H1 (cell line): ENCODE results near the gene NBDY. TPM values are rescaled to one million over a fixed set of nuclear protein-coding genes. Genes with fewer than 3 reads are reported as not detected.

Experiments used
- CTCF ChIA-PET: fragments of 300-600 bp; sonication (Branson Sonifier 250); formaldehyde crosslinking; loops from one replicate; lab custom pipeline; 2021; ENCODE audit not compliant: partially characterized antibody; lab: Charles Lee
- POLR2A ChIA-PET: fragments of 300-600 bp; sonication (Branson Sonifier 250); formaldehyde crosslinking; loops from one replicate; lab custom pipeline; 2021; ENCODE audit warnings: inconsistent platforms; ENCODE audit not compliant: partially characterized antibody; lab: Charles Lee
- DNase-seq, 2 experiments: peaks; one replicate each; pipeline versions ENCODE4 v3.0.0 to v3.0.0-alpha.2; 2010 to 2022; ENCODE audit warnings: low spot score in 2 of 2, low read depth in 1 of 2, mixed read lengths in 1 of 2
- FAIRE-seq: peaks from 2 replicates; lab custom pipeline; 2011; peaks lifted over from hg19 to GRCh38; lab: Jason Lieb, UNC
- H2AFZ ChIP-seq: 2 replicates; pipeline ENCODE4 v1.8.1; 2012; ENCODE audit warnings: low read length, inconsistent platforms
- H2AK5ac ChIP-seq: 2 replicates; pipeline ENCODE4 v1.6.1; 2013; ENCODE audit warnings: low read depth, low read length
- H2BK120ac ChIP-seq: replicated peaks from 2 replicates; pipeline ENCODE3; 2013; ENCODE audit warnings: low read depth, low read length, inconsistent platforms
- H2BK12ac ChIP-seq: 2 replicates; pipeline ENCODE4 v1.6.1; 2013; ENCODE audit warnings: low read depth, low read length
- H2BK15ac ChIP-seq: 2 replicates; pipeline ENCODE4 v1.6.1; 2013; ENCODE audit warnings: low read length
- H2BK20ac ChIP-seq: 2 replicates; pipeline ENCODE4 v1.6.1; 2013; ENCODE audit warnings: low read length
- H2BK5ac ChIP-seq: 2 replicates; pipeline ENCODE4 v1.6.1; 2013; ENCODE audit warnings: low read depth, low read length
- H3K14ac ChIP-seq: 2 replicates; pipeline ENCODE4 v1.6.1; 2013; ENCODE audit warnings: inconsistent platforms; ENCODE audit not compliant: insufficient read length
- H3K18ac ChIP-seq: 2 replicates; pipeline ENCODE4 v1.6.1; 2013; ENCODE audit warnings: low read length; ENCODE audit errors: extremely low read depth
- H3K23ac ChIP-seq: 2 replicates; pipeline ENCODE4 v1.6.1; 2013; ENCODE audit warnings: inconsistent platforms; ENCODE audit not compliant: insufficient read length
- H3K23me2 ChIP-seq: 2 replicates; pipeline ENCODE4 v1.6.1; 2013; ENCODE audit warnings: low read depth, low read length
- H3K27ac ChIP-seq: 2 replicates; pipeline ENCODE4 v1.6.1; 2011; ENCODE audit warnings: low read depth, low read length, inconsistent platforms
- H3K27me3 ChIP-seq, 4 experiments: replicated peaks in 1 of 4; 1 replicate in 1 of 4; 2 replicates in 3 of 4; pipeline versions ENCODE4 v1.6.1 to v1.8.1; 2011 to 2013; ENCODE audit warnings: low read length in 3 of 4, mild to moderate bottlenecking in 3 of 4, inconsistent platforms in 2 of 4, mixed read lengths in 2 of 4, moderate library complexity in 1 of 4; ENCODE audit not compliant: control insufficient read depth in 3 of 4, insufficient read depth in 3 of 4; ENCODE audit errors: extremely low read depth in 1 of 4
- H3K36me3 ChIP-seq, 4 experiments: 2 replicates each; pipeline versions ENCODE4 v1.6.1 to v1.8.1; 2011 to 2013; ENCODE audit warnings: mild to moderate bottlenecking in 4 of 4, low read length in 3 of 4, moderate library complexity in 2 of 4, control low read depth in 1 of 4, inconsistent platforms in 1 of 4; ENCODE audit not compliant: insufficient read depth in 4 of 4, control insufficient read depth in 2 of 4
- H3K4ac ChIP-seq: replicated peaks from 2 replicates; pipeline ENCODE3; 2013; ENCODE audit warnings: low read length, low read depth, mixed read lengths, inconsistent platforms; ENCODE audit not compliant: insufficient read length
- H3K4me1 ChIP-seq, 4 experiments: replicated peaks in 1 of 4; 1 replicate in 1 of 4; 2 replicates in 3 of 4; pipeline versions ENCODE4 v1.6.1 to v1.8.1; 2011 to 2013; ENCODE audit warnings: low read length in 3 of 4, inconsistent platforms in 2 of 4, mixed read lengths in 1 of 4; ENCODE audit not compliant: insufficient read depth in 4 of 4, control insufficient read depth in 3 of 4
- H3K4me2 ChIP-seq, 2 experiments: 2 replicates each; pipeline versions ENCODE4 v1.6.1 to v1.8.1; 2011 to 2013; ENCODE audit warnings: low read depth in 2 of 2, low read length in 2 of 2, control low read depth in 1 of 2, inconsistent platforms in 1 of 2, mild to moderate bottlenecking in 1 of 2; ENCODE audit not compliant: insufficient read depth in 1 of 2
- H3K4me3 ChIP-seq, 4 experiments: fragments of 200-600, 300-600 bp in 1 of 4; sonication (generic), shearing (Covaris generic), sonication (Bioruptor Twin) in 1 of 4; 2 replicates each; pipeline versions ENCODE4 v1.5.1 to v1.8.1; 2011 to 2016; ENCODE audit warnings: low read length in 4 of 4, low read depth in 3 of 4, control low read depth in 2 of 4, inconsistent platforms in 2 of 4, mild to moderate bottlenecking in 2 of 4, mixed read lengths in 1 of 4, moderate library complexity in 1 of 4; ENCODE audit not compliant: insufficient read depth in 2 of 4; ENCODE audit errors: extremely low read depth in 1 of 4
- H3K56ac ChIP-seq: replicated peaks from 2 replicates; pipeline ENCODE3; 2013; ENCODE audit warnings: low read depth, mild to moderate bottlenecking, mixed read lengths, low read length, inconsistent platforms; ENCODE audit not compliant: insufficient read length
- H3K79me1 ChIP-seq: 2 replicates; pipeline ENCODE4 v1.6.1; 2013; ENCODE audit warnings: low read depth, low read length, control low read depth
- H3K79me2 ChIP-seq, 2 experiments: 2 replicates each; pipeline versions ENCODE4 v1.6.1 to v1.8.1; 2012 to 2013; ENCODE audit warnings: low read length in 2 of 2, mild to moderate bottlenecking in 2 of 2, inconsistent platforms in 1 of 2; ENCODE audit not compliant: insufficient read depth in 2 of 2, control insufficient read depth in 1 of 2
- H3K9ac ChIP-seq, 4 experiments: replicated peaks in 1 of 4; 1 replicate in 1 of 4; 2 replicates in 3 of 4; pipeline versions ENCODE4 v1.6.1 to v1.8.1; 2011 to 2013; ENCODE audit warnings: low read depth in 3 of 4, low read length in 3 of 4, control low read depth in 2 of 4, mild to moderate bottlenecking in 2 of 4, moderate library complexity in 2 of 4, inconsistent platforms in 1 of 4; ENCODE audit errors: extremely low read depth in 1 of 4
- H3K9me3 ChIP-seq, 2 experiments: 2 replicates each; pipeline versions ENCODE4 v1.6.1 to v1.8.1; 2012 to 2013; ENCODE audit warnings: mild to moderate bottlenecking in 2 of 2, moderate library complexity in 2 of 2, control low read depth in 1 of 2, inconsistent platforms in 1 of 2, low read depth in 1 of 2, low read length in 1 of 2, mixed read lengths in 1 of 2; ENCODE audit not compliant: insufficient read depth in 2 of 2
- H4K20me1 ChIP-seq, 2 experiments: replicated peaks in 1 of 2; 2 replicates each; pipeline versions ENCODE3 to v1.8.1; 2011 to 2013; ENCODE audit warnings: inconsistent platforms in 2 of 2, low read length in 2 of 2, mild to moderate bottlenecking in 1 of 2; ENCODE audit not compliant: insufficient read depth in 2 of 2, control insufficient read depth in 1 of 2
- H4K5ac ChIP-seq: 2 replicates; pipeline ENCODE4 v1.6.1; 2013; ENCODE audit warnings: low read length, low read depth, mixed read lengths, inconsistent platforms; ENCODE audit not compliant: insufficient read length
- H4K8ac ChIP-seq: 2 replicates; pipeline ENCODE4 v1.8.0; 2013; ENCODE audit warnings: mild to moderate bottlenecking, moderate library complexity, low read length, inconsistent platforms; ENCODE audit not compliant: insufficient read depth; ENCODE audit errors: extremely low read depth
- H4K91ac ChIP-seq: replicated peaks from 2 replicates; pipeline ENCODE3; 2013; ENCODE audit warnings: low read length, mixed read lengths, inconsistent platforms; ENCODE audit not compliant: insufficient read length
- E2F6 ChIP-seq: IDR thresholded peaks from 2 replicates; pipeline ENCODE4 v1.6.1; 2012; ENCODE audit warnings: inconsistent platforms
- POLR2A ChIP-seq, 2 experiments: IDR thresholded peaks; 1 replicate in 1 of 2; 2 replicates in 1 of 2; pipeline ENCODE4 v1.6.1; 2011; ENCODE audit warnings: low read depth in 2 of 2, low read length in 2 of 2, mild to moderate bottlenecking in 2 of 2; ENCODE audit errors: control extremely low read depth in 1 of 2
- RAD21 ChIP-seq, 2 experiments: IDR thresholded peaks in 1 of 2; conservative IDR thresholded peaks in 1 of 2; 2 replicates each; pipeline ENCODE4 v1.6.1; 2011; ENCODE audit warnings: low read depth in 2 of 2, low read length in 2 of 2, improper control_type of control experiment in 1 of 2, inconsistent platforms in 1 of 2, mild to moderate bottlenecking in 1 of 2, moderate library complexity in 1 of 2
- SAP30 ChIP-seq: fragments of 300-600 bp; sonication (generic); IDR thresholded peaks from 2 replicates; pipeline ENCODE4 v1.7.1; 2012; ENCODE audit warnings: low read length, moderate library complexity, mild to moderate bottlenecking, inconsistent platforms; ENCODE audit not compliant: insufficient read depth, insufficient replicate concordance
- TAF7 ChIP-seq: optimal IDR thresholded peaks from 2 replicates; pipeline ENCODE3; 2011; ENCODE audit warnings: low read depth, mild to moderate bottlenecking, inconsistent platforms, low read length, moderate library complexity, borderline replicate concordance
- TCF12 ChIP-seq: IDR thresholded peaks from 2 replicates; pipeline ENCODE4 v1.6.1; 2011; ENCODE audit warnings: low read depth, mild to moderate bottlenecking, low read length
- WGBS, 2 experiments: shearing (Covaris generic) in 1 of 2; methylation state at CpG; one replicate each; pipeline versions ENCODE4 v1.1.6 to v1.1.7; 2013 to 2015; ENCODE audit warnings: low lambda C conversion rate in 2 of 2, mixed read lengths in 2 of 2, inconsistent platforms in 1 of 2, low coverage in 1 of 2, missing lambda C conversion rate in 1 of 2; ENCODE audit not compliant: insufficient replicate concordance in 2 of 2, insufficient coverage in 1 of 2, insufficient read length in 1 of 2; ENCODE audit errors: extremely low coverage in 1 of 2, missing lambda C conversion rate in 1 of 2; 5-methylcytosine and 5-hydroxymethylcytosine counted together
- polyA plus RNA-seq, 7 experiments: library from polyadenylated mRNA; depleted of rRNA in 3 of 7; stranded (reverse) in 5 of 7; unstranded in 2 of 7; fragments of >200 nt in 5 of 7; fragments of 200-250 nt in 2 of 7; gene quantifications; 1 replicate in 5 of 7; 2 replicates in 1 of 7; 4 replicates in 1 of 7; pipeline versions ENCODE4 v1.2.1 to v1.2.3, GENCODE V29; 2011 to 2013; ENCODE audit warnings: missing spikeins in 2 of 7, mixed read lengths in 2 of 7
- total RNA-seq: library from RNA; stranded (reverse); fragmentation: NEBNext Ultra II Directional; extraction: Animal tissue kit (Norgen Biotek cat#: 25700); gene quantifications from 2 replicates; pipeline ENCODE4 v1.2.1, GENCODE V29; 2021
- TF ChIP-seq, protein P1 (sequence below): IDR thresholded peaks from 2 replicates; pipeline ENCODE4 v1.6.1; 2012; ENCODE audit warnings: low read length, inconsistent platforms

Gene NBDY
- total and polyA plus RNA-seq, 2 of the 8 experiments (the other 6 are each of a cell fraction or from before 2014, with no cell fraction given): 42.3 to 57.8 TPM

DNA sequence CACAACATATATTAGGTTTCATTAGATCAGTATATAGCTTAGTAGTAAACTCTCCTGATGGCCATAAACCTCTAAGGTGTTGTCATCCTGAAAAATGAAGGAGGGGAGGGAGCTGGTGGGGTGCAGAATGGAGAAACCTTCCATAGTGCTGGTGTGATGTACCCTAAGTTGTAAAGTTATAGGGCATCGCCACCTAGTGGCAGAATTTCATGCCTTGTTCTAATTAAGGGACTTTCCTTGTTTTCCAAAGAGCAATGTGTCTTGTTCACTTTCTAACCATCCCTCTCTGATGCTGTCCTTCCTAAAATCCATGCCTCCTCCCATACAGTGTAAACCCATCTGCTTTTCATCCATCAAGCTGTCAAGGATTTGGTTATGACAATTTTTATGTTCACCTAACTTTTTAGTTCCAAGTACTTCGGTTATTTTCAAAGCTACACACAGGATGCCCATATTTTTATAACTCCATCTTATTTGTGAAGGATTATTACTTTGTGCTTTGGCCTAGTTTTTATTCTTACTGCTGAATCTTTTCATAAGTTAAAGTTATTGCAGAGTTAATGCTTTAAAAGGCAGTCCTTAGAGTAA, 4.5 kb downstream of the NBDY start:
- peak in 1 of 2 experiments; percentile 44 for DNase-seq
- 56% methylated on average over 2 of the region's 2 CpGs; no CpG with 5 or more reads in 1 of the 2 experiments for WGBS, 2 experiments
- TF ChIP-seq POLR2A (IDR thresholded peaks at IDR 0.05; ENCODE audit: control extremely low read depth in 1 of 2, low read depth in 2 of 2, low read length in 2 of 2) (no peak), TAF7 (no peak), TCF12 (no peak), SAP30 (no peak), RAD21 (IDR thresholded peaks at IDR 0.05 in 1 of 2, conservative IDR thresholded peaks at IDR 0.05 in 1 of 2; ENCODE audit: low read depth in 2 of 2, low read length in 2 of 2) (peak; percentile 42 to 55), E2F6 (no peak)
- TF ChIP-seq, protein P1, sequence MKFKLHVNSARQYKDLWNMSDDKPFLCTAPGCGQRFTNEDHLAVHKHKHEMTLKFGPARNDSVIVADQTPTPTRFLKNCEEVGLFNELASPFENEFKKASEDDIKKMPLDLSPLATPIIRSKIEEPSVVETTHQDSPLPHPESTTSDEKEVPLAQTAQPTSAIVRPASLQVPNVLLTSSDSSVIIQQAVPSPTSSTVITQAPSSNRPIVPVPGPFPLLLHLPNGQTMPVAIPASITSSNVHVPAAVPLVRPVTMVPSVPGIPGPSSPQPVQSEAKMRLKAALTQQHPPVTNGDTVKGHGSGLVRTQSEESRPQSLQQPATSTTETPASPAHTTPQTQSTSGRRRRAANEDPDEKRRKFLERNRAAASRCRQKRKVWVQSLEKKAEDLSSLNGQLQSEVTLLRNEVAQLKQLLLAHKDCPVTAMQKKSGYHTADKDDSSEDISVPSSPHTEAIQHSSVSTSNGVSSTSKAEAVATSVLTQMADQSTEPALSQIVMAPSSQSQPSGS: no peak

More for the DNA sequence above, 4.5 kb downstream of the NBDY start:
- H2BK15ac ChIP-seq: no peak overlapping the region
- peaks cover 0 to 54% of the 10 kb centered on the region in 2 experiments; a peak in 2 of 4 replicates for H3K79me2 ChIP-seq
- no peaks in the 10 kb centered on the region for H3K27me3 ChIP-seq
- no peak overlapping the region for H4K8ac ChIP-seq
- H2AFZ ChIP-seq: no peak overlapping the region
- H3K14ac ChIP-seq: no peak overlapping the region
- ChIA-PET POLR2A (no interaction called here), CTCF (interaction anchor here (0.6 to 1.0 kb wide), 4 partner anchors 67 to 944 kb away, joined by 3 to 4 read pairs (median 3); no protein-coding TSS in a partner anchor)
- no peaks in the 10 kb centered on the region for H4K20me1 ChIP-seq
- H3K4me1 ChIP-seq: no peaks in the 10 kb centered on the region
- H2BK12ac ChIP-seq: no peak overlapping the region
- no peak overlapping the region for H3K27ac ChIP-seq
- no peak overlapping the region for H3K18ac ChIP-seq
- H2BK20ac ChIP-seq: no peak overlapping the region
- H3K79me1 ChIP-seq: no peaks in the 10 kb centered on the region
- H3K9ac ChIP-seq: no peak overlapping the region
- no peak overlapping the region for H2AK5ac ChIP-seq
- no peak overlapping the region for H3K4me2 ChIP-seq
- H3K56ac ChIP-seq: no peak overlapping the region
- H3K36me3 ChIP-seq: peaks cover 0 to 6% (median 3%) of the 10 kb centered on the region in 4 experiments; a peak in 4 of 8 replicates
- H2BK5ac ChIP-seq: no peak overlapping the region
- FAIRE-seq: peak; percentile 92
- H3K23ac ChIP-seq: no peak overlapping the region
- no peaks in the 10 kb centered on the region for H3K23me2 ChIP-seq
- H2BK120ac ChIP-seq: no peak overlapping the region
- no peak overlapping the region for H4K91ac ChIP-seq
- H3K4ac ChIP-seq: no peak overlapping the region
- no peak overlapping the region for H4K5ac ChIP-seq
- no peak overlapping the region for H3K4me3 ChIP-seq
- H3K9me3 ChIP-seq: no peaks in the 10 kb centered on the region
